ENCODE results near the gene ANO9.
"Not testable (repeated sequence)": the region's sequence is repeated elsewhere in the genome, so short reads cannot be mapped to it uniquely, and the experiment has no call there.

The ANO9 gene

DNA sequence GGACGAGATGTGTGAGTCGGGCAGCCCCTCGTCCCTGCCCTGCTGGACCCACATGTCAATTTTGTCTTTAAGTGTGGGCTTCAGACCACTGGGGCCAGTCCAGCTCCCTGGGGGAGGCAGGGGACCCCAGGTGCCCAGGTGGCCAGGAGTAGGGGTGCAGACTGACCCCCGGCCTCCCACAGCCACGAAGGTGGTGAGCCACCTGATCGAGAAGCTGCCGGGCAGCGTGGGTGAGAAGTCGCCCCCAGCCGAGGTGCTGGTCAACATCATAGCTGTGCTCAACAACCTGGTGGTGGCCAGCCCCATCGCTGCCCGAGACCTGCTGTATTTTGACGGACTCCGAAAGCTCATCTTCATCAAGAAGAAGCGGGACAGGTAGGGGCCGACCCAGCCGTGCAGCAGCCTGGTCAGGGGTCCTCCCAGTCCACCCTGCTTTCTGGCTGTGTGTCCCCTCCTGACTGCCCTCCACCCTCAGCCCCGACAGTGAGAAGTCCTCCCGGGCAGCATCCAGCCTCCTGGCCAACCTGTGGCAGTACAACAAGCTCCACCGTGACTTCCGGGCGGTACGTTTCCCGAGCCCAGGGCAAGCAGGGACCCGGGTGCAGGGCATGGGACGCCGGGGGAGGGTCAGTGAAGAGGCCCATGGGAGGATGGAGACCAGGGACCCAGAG, 37.9 kb downstream of the ANO9 start:
- DNase-seq (ENCODE audit: low read depth in 2 of 3, low spot score in 1 of 3): no peak

DNA sequence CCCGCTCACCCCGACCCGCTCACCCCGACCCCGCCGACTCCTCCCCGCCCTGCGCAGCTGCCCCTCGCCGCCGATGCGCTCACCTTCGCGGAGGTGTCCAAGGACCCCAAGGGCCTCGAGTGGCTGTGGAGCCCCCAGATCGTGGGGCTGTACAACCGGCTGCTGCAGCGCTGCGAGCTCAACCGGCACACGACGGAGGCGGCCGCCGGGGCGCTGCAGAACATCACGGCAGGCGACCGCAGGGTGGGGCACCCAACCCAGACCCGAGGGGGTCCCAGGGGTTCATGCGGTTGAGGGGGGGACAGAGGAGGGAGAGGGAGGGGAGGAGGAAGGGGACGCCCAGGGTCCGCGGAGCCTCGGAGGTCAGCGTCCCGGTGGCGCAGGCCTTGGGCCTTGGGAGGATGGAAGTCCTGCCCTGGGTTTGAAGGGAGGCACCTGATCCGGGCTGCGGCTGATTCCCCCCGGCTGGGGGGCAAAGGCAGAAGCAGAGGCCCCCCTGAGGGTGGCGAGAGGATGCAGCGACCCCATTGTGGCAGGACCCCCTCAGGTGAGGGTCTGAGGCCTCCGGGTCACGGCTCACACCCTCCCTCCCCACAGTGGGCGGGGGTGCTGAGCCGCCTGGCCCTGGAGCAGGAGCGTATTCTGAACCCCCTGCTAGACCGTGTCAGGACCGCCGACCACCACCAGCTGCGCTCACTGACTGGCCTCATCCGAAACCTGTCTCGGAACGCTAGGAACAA, 38.6 kb downstream of the ANO9 start:
- DNase-seq (ENCODE audit: low read depth in 2 of 3, low spot score in 1 of 3): no peak

DNA sequence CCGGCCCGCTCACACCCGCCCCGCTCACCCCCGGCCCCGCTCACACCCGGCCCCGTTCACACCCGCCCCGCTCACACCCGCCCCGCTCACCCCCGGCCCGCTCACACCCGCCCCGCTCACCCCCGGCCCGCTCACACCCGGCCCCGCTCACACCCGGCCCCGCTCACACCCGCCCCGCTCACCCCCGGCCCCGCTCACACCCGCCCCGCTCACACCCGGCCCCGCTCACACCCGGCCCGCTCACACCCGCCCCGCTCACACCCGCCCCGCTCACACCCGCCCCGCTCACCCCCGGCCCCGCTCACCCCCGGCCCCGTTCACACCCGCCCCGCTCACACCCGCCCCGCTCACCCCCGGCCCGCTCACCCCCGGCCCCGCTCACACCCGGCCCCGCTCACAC, 40.6 kb downstream of the ANO9 start:
- not testable (repeated sequence) for DNase-seq (ENCODE audit: low read depth in 2 of 3, low spot score in 1 of 3)

DNA sequence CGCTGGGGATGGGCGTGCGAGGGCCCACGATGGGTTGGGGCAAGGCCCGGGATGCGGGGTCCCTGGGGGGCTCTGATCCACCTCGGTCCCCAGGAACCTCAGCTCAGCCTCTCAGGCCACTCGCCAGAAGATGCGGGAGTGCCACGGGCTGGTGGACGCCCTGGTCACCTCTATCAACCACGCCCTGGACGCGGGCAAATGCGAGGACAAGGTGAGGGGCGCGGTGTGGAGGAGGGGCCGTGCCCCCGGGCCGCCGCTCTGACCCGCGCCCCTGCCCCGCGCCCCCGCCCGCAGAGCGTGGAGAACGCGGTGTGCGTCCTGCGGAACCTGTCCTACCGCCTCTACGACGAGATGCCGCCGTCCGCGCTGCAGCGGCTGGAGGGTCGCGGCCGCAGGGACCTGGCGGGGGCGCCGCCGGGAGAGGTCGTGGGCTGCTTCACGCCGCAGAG, 41.5 kb downstream of the ANO9 start:
- DNase-seq (ENCODE audit: low read depth in 2 of 3, low spot score in 1 of 3): no peak

DNA sequence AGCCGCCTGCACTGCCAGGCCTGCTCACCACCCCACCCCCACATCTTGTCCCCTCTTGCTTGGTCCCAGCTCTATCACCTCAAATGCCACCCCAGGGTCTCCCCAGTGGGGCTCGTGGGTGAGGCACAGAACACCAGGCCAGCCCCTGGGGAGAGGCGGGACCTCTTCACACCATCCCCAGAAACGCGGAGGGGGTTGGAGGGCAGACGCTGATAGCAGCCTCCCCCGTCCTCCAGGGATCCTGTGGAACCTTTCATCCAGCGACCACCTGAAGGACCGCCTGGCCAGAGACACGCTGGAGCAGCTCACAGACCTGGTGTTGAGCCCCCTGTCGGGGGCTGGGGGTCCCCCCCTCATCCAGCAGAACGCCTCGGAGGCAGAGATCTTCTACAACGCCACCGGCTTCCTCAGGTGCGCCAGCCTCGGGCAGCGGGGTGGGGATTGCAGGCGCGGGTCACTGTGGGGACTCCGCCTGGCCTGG, 42.0 kb downstream of the ANO9 start:
- no peak for DNase-seq (ENCODE audit: low read depth in 2 of 3, low spot score in 1 of 3)

DNA sequence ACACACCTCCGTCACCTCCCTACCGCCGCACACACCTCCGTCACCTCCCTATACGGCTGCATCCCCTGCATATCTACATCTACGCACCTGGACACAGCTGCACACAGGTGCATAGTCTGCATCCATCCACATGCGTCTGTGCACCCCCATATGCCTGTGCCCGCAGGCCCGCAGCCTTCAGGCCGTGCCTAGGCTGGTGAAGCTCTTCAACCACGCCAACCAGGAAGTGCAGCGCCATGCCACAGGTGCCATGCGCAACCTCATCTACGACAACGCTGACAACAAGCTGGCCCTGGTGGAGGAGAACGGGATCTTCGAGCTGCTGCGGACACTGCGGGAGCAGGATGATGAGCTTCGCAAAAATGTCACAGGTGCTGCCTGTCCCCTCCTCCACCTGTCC, 43.0 kb downstream of the ANO9 start:
- no peak for DNase-seq (ENCODE audit: low read depth in 2 of 3, low spot score in 1 of 3)

DNA sequence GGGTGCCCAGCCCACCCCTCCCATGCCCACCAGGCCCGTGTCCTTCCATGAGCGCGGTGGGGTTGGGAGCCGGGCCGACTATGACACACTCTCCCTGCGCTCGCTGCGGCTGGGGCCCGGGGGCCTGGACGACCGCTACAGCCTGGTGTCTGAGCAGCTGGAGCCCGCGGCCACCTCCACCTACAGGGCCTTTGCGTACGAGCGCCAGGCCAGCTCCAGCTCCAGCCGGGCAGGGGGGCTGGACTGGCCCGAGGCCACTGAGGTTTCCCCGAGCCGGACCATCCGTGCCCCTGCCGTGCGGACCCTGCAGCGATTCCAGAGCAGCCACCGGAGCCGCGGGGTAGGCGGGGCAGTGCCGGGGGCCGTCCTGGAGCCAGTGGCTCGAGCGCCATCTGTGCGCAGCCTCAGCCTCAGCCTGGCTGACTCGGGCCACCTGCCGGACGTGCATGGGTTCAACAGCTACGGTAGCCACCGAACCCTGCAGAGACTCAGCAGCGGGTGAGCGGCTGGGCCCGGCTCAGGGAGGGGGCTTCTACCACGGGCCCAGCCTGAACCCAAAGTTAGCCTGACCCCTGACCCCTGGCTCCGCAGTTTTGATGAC, 44.8 kb downstream of the ANO9 start:
- peak in 1 of 3 donors; percentile 49 for DNase-seq (ENCODE audit: low read depth in 2 of 3, low spot score in 1 of 3)

DNA sequence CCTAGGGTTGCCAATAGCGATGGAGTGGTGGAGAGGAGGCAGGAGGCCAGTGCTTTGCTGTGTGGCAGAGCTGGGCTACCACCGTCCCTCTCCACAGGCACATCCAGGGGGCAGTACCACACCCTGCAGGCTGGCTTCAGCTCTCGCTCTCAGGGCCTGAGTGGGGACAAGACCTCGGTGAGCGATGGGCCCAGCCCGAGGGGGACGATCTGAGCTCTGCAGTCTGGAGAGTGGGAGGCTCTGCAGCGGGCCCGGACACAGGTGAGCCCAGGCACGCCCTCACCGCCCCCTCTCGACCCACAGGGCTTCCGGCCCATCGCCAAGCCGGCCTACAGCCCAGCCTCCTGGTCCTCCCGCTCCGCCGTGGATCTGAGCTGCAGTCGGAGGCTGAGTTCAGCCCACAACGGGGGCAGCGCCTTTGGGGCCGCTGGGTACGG, 45.3 kb downstream of the ANO9 start:
- no peak for DNase-seq (ENCODE audit: low read depth in 2 of 3, low spot score in 1 of 3)

DNA sequence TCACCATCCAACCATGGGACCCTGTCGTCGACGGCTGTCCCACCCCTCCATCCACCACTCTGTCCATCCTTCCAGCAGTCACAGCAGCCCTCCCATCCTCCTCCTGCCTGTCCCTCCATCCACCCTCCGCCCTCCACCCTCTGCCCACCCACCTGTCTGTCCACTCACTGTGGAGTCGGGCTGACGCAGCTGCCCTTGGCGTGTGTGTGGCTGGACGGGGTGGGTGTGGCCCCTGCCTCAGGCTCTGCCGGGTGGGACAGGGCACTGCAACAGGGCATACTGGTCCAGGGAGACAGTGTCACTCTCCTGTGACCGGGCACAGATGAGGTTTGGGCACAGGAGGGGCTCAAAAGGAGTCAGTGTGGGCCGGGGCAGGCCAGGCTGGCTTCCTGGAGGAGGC, 45.9 kb downstream of the ANO9 start:
- no peak for DNase-seq (ENCODE audit: low read depth in 2 of 3, low spot score in 1 of 3)

DNA sequence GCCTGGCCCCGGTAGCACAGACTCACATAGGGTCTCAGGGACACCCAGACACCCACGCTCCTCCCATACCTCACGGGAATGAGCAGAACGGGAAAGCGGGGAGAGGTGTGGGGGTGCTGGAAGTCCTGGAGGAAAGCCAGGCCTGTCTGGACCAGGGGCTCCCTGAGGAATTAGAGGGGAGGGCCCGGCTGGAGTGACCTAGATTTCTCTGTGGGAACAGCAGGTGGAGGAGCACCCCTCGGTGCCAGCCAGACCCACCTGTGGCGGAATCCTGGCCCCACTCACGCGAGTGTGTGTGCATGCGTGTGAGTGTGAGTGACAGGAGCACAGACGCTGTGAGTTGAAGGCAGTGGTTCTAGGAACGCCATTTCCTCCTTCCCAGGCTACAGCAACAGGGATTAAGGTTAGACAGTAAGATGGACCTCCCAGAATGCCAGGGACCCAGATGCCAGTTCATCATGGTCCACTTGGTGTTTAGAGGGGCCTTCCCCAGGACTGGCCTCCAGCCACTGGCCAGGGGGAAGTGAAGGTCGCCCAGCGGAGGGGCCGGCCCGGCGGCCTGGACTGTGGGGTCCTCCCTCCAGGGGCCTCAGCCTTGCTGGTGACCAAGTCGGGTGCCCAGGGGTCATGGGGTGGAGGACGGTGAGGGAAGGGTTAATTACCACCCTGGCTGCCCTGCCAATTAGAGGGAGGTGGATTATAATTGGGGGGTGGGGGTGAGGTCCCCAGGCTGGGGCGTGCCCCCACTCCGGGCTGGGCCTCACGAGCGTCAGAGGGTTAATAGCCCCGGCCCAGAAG, 46.8 kb downstream of the ANO9 start:
- no peak for DNase-seq (ENCODE audit: low read depth in 2 of 3, low spot score in 1 of 3)

DNA sequence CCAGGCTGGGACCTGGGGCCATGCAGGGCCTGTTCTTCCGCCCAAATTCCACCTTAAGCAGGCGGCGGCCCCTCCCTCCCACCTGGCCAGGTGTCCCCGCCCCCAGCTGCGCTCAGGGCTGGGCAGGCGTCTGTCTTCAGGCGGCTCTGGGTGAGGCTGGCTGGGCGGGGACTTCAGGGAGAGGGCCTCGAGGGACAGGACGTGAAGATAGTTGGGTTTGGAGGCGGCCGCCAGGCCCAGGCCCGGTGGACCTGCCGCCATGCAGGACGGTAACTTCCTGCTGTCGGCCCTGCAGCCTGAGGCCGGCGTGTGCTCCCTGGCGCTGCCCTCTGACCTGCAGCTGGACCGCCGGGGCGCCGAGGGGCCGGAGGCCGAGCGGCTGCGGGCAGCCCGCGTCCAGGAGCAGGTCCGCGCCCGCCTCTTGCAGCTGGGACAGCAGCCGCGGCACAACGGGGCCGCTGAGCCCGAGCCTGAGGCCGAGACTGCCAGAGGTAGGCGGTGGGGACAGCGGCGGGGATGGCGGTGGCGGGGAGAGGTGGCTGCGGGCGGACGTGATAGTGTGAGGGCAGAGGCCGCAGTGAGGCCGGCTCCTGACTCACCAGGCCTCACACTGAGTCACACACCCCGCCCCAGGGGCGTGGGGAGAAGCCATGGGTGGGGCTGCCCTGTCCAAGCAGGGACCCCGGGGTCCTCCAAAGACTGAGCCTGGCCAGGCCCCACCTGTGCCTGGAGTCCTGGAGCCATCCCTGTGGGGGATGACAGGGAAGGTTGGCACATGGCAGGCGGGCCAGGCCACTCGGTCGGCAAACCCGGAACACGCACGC, 47.6 kb downstream of the ANO9 start, which contains the start of gene PKP3:
Gene PKP3 (plus strand): TSS at position 176 of the 824 bp plus-strand sequence. CDS start 84 bp downstream, at position 260.
- DNase-seq (ENCODE audit: low read depth in 2 of 3, low spot score in 1 of 3): no peak

DNA sequence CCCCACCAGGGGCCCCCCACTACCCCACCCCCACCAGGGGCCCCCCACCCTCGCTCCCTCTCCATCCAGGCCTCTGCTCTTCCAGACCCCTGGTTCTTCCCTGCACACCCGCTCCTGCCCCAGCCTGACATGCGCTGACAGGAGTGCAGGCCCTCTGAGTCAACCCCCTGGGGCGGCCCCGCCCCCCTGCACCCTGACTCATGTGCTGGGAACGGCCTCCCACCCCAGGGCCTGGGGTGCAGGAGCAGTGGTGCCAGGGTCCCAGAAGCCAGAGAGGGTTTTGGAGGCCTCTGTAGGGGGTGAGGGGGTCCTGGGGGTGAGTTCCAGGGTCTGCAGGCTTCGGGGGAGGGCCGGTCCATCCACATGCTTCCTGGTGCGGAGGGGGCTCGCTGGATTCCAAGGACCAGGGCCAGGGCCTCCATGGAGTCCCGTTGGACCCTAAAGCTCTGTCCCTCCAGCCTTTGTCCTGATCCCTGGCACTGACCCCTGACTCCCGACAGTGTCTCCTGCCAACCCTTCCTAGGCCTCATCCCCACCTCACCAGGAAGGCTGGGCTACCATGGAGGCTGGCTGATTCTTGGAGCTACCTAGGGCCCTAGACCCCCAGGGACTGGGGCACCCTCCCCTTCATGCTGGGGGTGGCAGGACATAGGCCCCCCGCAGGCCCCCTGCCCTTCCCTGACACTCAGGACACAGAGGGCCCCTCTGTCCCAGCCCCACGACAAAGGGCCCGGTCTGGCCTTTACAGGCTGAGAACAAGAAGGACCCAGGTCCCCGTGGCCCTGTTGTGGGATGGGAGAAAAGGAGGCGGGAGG, 48.4 kb downstream of the ANO9 start:
- DNase-seq (ENCODE audit: low read depth in 2 of 3, low spot score in 1 of 3): no peak

DNA sequence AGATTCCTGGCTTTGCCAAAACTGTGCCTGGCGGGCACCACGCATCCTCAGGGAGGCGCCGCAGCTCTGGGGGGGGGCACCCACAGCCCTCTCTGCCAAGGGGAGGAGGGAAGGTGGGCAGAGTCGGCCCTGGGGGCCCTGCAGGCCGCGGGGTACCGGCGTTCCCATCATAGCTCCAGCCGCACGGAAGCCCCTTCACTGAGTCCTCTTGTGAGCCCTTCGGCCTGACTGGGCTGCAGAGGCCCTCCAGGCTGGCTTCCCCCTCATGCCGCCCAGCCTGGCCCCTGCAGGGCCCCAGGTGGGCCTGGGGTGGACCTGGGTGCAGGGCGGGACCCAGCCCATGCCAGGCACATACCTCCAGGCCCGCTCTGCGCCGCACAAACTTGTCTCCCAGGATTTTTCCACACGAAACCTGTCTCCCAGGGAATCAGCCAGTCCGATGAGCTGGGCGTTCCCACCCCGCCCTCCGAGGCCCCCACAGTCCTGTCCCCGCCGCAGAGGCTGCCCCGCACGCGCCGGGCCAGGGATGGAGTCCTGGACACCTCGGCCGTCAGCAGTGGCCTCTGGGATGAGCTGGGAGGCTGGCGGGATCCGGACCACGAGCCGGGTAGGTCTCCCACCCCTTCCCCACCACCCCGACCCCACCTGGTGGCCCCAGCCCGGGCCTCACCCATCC, 49.6 kb downstream of the ANO9 start:
- no peak for DNase-seq (ENCODE audit: low read depth in 2 of 3, low spot score in 1 of 3)

DNA sequence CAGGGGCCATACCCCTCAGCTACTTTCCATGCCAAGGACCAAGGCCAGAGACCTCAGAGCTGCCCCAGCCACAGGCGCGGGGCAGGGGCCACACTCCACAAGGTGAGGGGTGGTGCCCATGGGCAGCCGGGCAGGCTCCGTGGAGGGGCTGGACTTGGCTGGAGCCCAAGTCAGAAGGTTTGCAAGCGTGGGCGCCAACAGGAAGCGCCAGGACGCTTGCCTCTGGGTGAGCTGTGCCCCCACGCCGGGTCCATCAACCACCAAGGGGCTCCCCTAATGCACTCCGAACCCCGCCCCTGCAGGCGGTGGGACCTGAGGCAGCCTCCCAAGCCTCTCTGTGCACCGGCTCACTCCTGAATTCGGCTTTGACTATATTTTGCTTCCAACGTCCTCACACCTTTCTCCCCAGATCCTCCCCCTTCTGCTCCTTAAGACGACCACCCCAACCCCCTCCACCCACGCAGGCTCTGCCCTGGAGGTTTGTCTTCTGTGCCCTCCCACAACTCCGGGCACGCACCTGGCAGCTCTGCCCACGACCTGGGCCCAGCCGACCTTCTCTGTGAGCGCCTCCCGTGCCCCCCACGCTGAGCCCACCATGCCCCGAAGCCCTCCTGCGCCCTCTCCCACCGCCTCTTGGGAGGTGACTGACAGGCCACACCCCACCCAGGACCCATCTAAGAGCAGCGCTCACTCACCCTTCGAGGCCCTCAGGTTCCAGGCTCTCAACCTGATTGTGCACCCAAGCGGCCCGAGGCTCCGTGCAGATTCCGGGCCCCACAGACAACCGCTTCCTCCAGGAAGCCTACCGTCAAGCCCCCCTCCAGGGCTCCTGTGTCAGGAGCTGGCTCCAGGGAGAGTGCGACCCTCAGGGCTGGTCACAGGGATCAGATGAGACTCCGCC, 50.4 kb downstream of the ANO9 start:
- no peak for DNase-seq (ENCODE audit: low read depth in 2 of 3, low spot score in 1 of 3)

DNA sequence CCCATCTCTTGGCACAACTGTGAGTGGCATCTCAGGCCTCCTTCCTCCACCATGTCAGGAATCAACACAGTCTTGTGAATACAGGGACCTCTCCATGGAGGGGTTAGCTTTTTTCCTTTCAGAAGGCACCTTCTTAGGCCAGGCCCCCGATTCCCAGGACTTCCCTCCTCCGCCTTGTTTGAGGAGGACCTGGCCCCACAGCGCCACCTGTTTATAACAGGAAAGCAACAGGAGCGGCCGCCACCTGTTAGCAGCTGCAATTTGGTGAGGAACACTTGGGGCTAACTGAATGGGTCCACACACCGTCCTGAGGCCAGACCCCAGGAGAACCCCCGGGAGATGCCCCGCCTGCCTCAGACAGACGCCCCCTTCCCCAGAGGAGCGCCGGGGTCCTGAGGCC, 51.6 kb downstream of the ANO9 start:
- no peak for DNase-seq (ENCODE audit: low read depth in 2 of 3, low spot score in 1 of 3)

DNA sequence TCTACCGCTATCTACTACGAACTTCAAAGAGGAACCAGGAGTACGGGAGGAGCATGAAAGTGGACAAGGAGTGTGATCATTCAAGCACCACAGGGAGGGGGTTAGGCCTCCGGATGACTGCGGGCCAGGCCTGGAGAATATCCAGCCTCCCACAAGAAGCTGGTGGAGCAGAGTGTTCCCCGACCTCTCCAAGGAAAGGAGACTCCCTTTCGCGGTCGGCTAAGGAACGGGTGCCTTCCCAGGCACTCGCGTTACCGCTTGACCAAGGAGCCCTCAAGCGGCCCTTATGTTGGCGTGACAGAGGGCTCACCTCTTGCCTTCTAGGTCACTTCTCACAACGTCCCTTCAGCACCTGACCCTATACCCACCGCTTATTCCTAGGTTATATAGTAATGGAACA, 52.4 kb downstream of the ANO9 start:
- not testable (repeated sequence) for DNase-seq (ENCODE audit: low read depth in 2 of 3, low spot score in 1 of 3)

DNA sequence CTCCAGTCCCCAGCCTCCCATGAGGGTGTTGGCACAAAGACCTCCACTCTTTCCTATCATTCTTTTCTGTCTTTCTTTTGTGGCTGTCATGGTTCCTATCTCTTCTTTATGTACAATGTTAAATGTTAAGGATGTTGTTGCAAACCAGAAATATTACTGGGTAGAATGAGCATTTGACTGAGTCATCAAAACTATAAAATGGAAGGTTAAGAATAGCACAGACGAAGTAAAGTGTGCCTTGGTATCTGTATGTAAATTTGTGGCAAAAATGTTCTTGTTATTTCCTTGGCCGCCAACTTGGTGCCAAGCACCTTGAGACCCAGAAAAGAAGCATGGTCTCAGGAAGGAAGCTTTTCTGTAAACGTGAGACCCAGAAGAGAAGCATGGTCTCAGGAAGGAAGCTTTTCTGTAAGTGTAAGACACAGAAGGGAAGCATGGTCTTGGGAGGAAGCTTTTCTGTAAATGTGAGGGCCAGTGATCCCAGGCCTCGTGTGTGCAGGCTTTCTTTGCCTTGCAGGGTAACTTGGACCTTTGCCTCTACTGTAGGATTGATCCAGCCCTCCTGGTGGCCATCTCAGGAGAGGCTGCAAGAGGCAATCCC, 54.5 kb downstream of the ANO9 start:
- DNase-seq (ENCODE audit: low read depth in 2 of 3, low spot score in 1 of 3): no peak

DNA sequence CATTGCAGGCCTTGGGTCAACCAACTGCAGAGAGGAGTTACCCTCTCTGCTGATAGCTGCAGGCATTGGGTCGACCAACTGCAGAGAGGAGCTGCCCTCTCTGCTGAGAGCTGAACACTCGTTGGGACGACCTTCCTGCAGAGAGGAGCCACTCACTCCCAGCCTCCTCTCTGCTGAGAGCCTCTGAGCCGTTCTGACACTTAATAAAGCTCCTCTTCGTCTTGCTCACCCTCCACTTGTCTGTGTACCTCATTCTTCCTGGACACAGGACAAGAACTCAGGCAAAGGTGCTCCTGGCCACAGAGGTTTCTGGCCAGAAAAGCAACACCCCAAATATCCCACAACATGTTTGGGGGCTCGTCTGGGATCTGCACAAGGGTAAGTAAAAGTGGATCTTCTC, 55.3 kb downstream of the ANO9 start:
- DNase-seq (ENCODE audit: low read depth in 2 of 3, low spot score in 1 of 3): no peak
